ENCODE measurements around the gene MYO18B. TPM values are rescaled to one million over a fixed set of nuclear protein-coding genes. Genes with fewer than 3 reads are reported as not detected.

Gene MYO18B
- total RNA-seq, 1 experiment from 2014 or later = 0.05 TPM

DNA sequence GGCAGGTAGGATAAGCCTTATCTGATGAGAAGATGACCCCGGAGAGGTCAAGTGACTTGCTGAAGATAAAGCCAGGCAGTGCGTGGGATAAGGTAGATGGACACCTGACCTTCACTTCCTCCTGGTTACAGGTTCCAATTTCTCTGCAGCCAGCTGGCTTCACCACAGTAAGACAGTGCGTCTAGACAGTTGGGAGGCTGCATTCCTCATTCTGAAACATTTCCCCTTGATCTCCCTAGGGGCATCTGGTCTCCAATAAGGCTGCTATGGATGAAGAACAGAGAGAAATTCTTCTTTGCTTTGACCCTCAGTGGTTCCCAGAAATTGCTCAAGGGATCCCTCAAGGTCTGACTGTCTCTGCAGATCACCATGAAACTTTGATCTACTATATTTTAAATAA, 211.3 kb downstream of the MYO18B start:
- CTCF ChIA-PET = no interaction called here
- H3K79me2 ChIP-seq (ENCODE audit: insufficient read depth, low read length) = no peaks in the 10 kb centered on the region
- DNase-seq (ENCODE audit: low read depth, low spot score) = no peak
- no peaks in the 10 kb centered on the region for H4K20me1 ChIP-seq (ENCODE audit: insufficient read depth)
- H3K9ac ChIP-seq (ENCODE audit: low read length) = no peak overlapping the region
- intact Hi-C loops (cut with micrococcal nuclease) = no loop called here
- no peak overlapping the region for H3K4me3 ChIP-seq (replicated peaks in 1 of 2; ENCODE audit: low read depth in 1 of 2, low read length in 2 of 2)
- peaks cover 42% of the 10 kb centered on the region for H3K27me3 ChIP-seq (ENCODE audit: insufficient read depth, low read length)
- no TSS peak for BruUV-seq (replicated peaks)
- TF ChIP-seq, protein P1, sequence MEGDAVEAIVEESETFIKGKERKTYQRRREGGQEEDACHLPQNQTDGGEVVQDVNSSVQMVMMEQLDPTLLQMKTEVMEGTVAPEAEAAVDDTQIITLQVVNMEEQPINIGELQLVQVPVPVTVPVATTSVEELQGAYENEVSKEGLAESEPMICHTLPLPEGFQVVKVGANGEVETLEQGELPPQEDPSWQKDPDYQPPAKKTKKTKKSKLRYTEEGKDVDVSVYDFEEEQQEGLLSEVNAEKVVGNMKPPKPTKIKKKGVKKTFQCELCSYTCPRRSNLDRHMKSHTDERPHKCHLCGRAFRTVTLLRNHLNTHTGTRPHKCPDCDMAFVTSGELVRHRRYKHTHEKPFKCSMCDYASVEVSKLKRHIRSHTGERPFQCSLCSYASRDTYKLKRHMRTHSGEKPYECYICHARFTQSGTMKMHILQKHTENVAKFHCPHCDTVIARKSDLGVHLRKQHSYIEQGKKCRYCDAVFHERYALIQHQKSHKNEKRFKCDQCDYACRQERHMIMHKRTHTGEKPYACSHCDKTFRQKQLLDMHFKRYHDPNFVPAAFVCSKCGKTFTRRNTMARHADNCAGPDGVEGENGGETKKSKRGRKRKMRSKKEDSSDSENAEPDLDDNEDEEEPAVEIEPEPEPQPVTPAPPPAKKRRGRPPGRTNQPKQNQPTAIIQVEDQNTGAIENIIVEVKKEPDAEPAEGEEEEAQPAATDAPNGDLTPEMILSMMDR (IDR thresholded peaks at IDR 0.05 in 2 of 3, conservative IDR thresholded peaks at IDR 0.05 in 1 of 3; ENCODE audit: borderline replicate concordance in 1 of 3, insufficient read depth in 1 of 3, low read depth in 2 of 3, low read length in 2 of 3) = no peak
- TF ChIP-seq POLR2A (IDR thresholded peaks at IDR 0.05; ENCODE audit: borderline replicate concordance, extremely low read depth, insufficient read depth, insufficient read length) (no peak), CEBPB (IDR thresholded peaks at IDR 0.05; ENCODE audit: low read depth) (no peak), JUND (IDR thresholded peaks at IDR 0.05) (no peak), SP1 (IDR thresholded peaks at IDR 0.05; ENCODE audit: low read depth) (no peak), CBX3 (IDR thresholded peaks at IDR 0.05; ENCODE audit: low read depth) (no peak), POLR2AphosphoS5 (IDR thresholded peaks at IDR 0.05; ENCODE audit: low read depth, low read length) (no peak), EZH2phosphoT487 (IDR thresholded peaks at IDR 0.05; ENCODE audit: borderline replicate concordance) (no peak), EZH2 (IDR thresholded peaks at IDR 0.05) (no peak), ELF1 (IDR thresholded peaks at IDR 0.05; ENCODE audit: borderline replicate concordance, low read depth) (no peak), ZFX (IDR thresholded peaks at IDR 0.05) (no peak), YY1 (IDR thresholded peaks at IDR 0.05; ENCODE audit: extremely low read depth, insufficient replicate concordance, low read depth, low read length) (no peak), EGR1 (IDR thresholded peaks at IDR 0.05; ENCODE audit: low read depth) (no peak), RAD21 (IDR thresholded peaks at IDR 0.05; ENCODE audit: low read depth) (no peak), ZNF274 (IDR thresholded peaks at IDR 0.05; ENCODE audit: low read depth, low read length) (no peak), FOSL1 (IDR thresholded peaks at IDR 0.05; ENCODE audit: low read depth) (no peak)
- TF ChIP-seq, protein P2, sequence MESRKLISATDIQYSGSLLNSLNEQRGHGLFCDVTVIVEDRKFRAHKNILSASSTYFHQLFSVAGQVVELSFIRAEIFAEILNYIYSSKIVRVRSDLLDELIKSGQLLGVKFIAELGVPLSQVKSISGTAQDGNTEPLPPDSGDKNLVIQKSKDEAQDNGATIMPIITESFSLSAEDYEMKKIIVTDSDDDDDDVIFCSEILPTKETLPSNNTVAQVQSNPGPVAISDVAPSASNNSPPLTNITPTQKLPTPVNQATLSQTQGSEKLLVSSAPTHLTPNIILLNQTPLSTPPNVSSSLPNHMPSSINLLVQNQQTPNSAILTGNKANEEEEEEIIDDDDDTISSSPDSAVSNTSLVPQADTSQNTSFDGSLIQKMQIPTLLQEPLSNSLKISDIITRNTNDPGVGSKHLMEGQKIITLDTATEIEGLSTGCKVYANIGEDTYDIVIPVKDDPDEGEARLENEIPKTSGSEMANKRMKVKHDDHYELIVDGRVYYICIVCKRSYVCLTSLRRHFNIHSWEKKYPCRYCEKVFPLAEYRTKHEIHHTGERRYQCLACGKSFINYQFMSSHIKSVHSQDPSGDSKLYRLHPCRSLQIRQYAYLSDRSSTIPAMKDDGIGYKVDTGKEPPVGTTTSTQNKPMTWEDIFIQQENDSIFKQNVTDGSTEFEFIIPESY (IDR thresholded peaks at IDR 0.05; ENCODE audit: extremely low read depth, insufficient replicate concordance, low read length) = no peak
- TF ChIP-seq, protein P3, sequence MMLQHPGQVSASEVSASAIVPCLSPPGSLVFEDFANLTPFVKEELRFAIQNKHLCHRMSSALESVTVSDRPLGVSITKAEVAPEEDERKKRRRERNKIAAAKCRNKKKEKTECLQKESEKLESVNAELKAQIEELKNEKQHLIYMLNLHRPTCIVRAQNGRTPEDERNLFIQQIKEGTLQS (IDR thresholded peaks at IDR 0.05) = no peak
- TF ChIP-seq, protein P4, sequence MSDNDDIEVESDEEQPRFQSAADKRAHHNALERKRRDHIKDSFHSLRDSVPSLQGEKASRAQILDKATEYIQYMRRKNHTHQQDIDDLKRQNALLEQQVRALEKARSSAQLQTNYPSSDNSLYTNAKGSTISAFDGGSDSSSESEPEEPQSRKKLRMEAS (IDR thresholded peaks at IDR 0.05) = no peak
- TF ChIP-seq, protein P5, sequence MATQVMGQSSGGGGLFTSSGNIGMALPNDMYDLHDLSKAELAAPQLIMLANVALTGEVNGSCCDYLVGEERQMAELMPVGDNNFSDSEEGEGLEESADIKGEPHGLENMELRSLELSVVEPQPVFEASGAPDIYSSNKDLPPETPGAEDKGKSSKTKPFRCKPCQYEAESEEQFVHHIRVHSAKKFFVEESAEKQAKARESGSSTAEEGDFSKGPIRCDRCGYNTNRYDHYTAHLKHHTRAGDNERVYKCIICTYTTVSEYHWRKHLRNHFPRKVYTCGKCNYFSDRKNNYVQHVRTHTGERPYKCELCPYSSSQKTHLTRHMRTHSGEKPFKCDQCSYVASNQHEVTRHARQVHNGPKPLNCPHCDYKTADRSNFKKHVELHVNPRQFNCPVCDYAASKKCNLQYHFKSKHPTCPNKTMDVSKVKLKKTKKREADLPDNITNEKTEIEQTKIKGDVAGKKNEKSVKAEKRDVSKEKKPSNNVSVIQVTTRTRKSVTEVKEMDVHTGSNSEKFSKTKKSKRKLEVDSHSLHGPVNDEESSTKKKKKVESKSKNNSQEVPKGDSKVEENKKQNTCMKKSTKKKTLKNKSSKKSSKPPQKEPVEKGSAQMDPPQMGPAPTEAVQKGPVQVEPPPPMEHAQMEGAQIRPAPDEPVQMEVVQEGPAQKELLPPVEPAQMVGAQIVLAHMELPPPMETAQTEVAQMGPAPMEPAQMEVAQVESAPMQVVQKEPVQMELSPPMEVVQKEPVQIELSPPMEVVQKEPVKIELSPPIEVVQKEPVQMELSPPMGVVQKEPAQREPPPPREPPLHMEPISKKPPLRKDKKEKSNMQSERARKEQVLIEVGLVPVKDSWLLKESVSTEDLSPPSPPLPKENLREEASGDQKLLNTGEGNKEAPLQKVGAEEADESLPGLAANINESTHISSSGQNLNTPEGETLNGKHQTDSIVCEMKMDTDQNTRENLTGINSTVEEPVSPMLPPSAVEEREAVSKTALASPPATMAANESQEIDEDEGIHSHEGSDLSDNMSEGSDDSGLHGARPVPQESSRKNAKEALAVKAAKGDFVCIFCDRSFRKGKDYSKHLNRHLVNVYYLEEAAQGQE (IDR thresholded peaks at IDR 0.05; ENCODE audit: low read depth) = no peak
- ATAC-seq = no peak
- H3K36me3 ChIP-seq (ENCODE audit: control insufficient read depth in 1 of 2, insufficient read depth in 2 of 2, low read length in 2 of 2) = no peaks in the 10 kb centered on the region
- no peaks in the 10 kb centered on the region for H3K9me2 ChIP-seq (ENCODE audit: insufficient read depth)
- no peak overlapping the region for H3K4me2 ChIP-seq (ENCODE audit: low read length)
- no peaks in the 10 kb centered on the region for H3K4me1 ChIP-seq (ENCODE audit: control insufficient read depth in 1 of 2, insufficient read depth in 2 of 2, low read length in 2 of 2)
- POLR2A ChIA-PET = no interaction called here
- H3K9me3 ChIP-seq (ENCODE audit: control insufficient read depth in 1 of 2, insufficient read depth in 1 of 2, low read depth in 1 of 2, low read length in 2 of 2) = no peaks in the 10 kb centered on the region
- H3K27ac ChIP-seq (ENCODE audit: low read depth, low read length) = no peak overlapping the region
- H2AFZ ChIP-seq (ENCODE audit: low read depth, low read length, poor library complexity, severe bottlenecking) = no peak overlapping the region
- RAD21 ChIA-PET (ENCODE audit: low non-redundant PET in 1 of 2, low total read pairs in 2 of 2, uncharacterized antibody in 2 of 2, unreplicated experiment in 2 of 2) = no interaction called here
